ENCODE measurements around the gene ZNF784. TPM values are rescaled to one million over a fixed set of nuclear protein-coding genes. Genes with fewer than 3 reads are reported as not detected.

The ZNF784 gene
- total RNA-seq, 1 donor from 2014 or later, result 12.4 TPM

- H3K9me3 Mint-ChIP-seq, result no peaks in the 10 kb centered on the region
- DNase-seq (ENCODE audit: low read depth, low spot score), result no peak
- TF ChIP-seq CTCF (conservative IDR thresholded peaks at IDR 0.05), result no peak
- peaks cover 14% of the 10 kb centered on the region for H3K36me3 Mint-ChIP-seq (ENCODE audit: low read depth)
- H3K27ac Mint-ChIP-seq (ENCODE audit: unreplicated experiment), result no peak overlapping the region
- H3K27me3 Mint-ChIP-seq (ENCODE audit: low read depth), result no peaks in the 10 kb centered on the region
- H3K4me3 Mint-ChIP-seq, result peak overlapping the region; percentile 19
- H3K4me1 Mint-ChIP-seq, result peaks cover 23% of the 10 kb centered on the region
Measured at GRCh38 chr19:55660991-55661390, 36.6 kb upstream of the ZNF784 start.

GRCh38 chr19:55660404-55660803 is 36.0 kb upstream of the ZNF784 start:
- H3K27ac Mint-ChIP-seq (ENCODE audit: unreplicated experiment), result no peak overlapping the region
- DNase-seq (ENCODE audit: low read depth, low spot score), result no peak
- H3K27me3 Mint-ChIP-seq (ENCODE audit: low read depth), result no peaks in the 10 kb centered on the region
- no peak for TF ChIP-seq CTCF (conservative IDR thresholded peaks at IDR 0.05)
- H3K4me3 Mint-ChIP-seq, result peak overlapping the region; percentile 19
- peaks cover 14% of the 10 kb centered on the region for H3K36me3 Mint-ChIP-seq (ENCODE audit: low read depth)
- H3K9me3 Mint-ChIP-seq, result no peaks in the 10 kb centered on the region
- peaks cover 27% of the 10 kb centered on the region for H3K4me1 Mint-ChIP-seq

GRCh38 chr19:55659822-55660221 is 35.5 kb upstream of the ZNF784 start:
- Mint-ChIP-seq H3K27ac (ENCODE audit: unreplicated experiment) (no peak overlapping the region), H3K4me1 (peaks cover 27% of the 10 kb centered on the region), H3K4me3 (peak overlapping the region; percentile 72), H3K36me3 (ENCODE audit: low read depth) (peaks cover 14% of the 10 kb centered on the region), H3K27me3 (ENCODE audit: low read depth) (no peaks in the 10 kb centered on the region), H3K9me3 (no peaks in the 10 kb centered on the region)
- DNase-seq (ENCODE audit: low read depth, low spot score), result no peak
- TF ChIP-seq CTCF (conservative IDR thresholded peaks at IDR 0.05), result no peak

- no peak for DNase-seq (ENCODE audit: low read depth, low spot score)
- Mint-ChIP-seq H3K36me3 (ENCODE audit: low read depth) (peaks cover 14% of the 10 kb centered on the region), H3K4me3 (peak overlapping the region; percentile 92)
Measured at GRCh38 chr19:55658846-55659459, 34.6 kb upstream of the ZNF784 start.

GRCh38 chr19:55656988-55657747 is 32.8 kb upstream of the ZNF784 start:
- no peaks in the 10 kb centered on the region for H3K9me3 Mint-ChIP-seq
- DNase-seq (ENCODE audit: low read depth, low spot score), result no peak
- H3K36me3 Mint-ChIP-seq (ENCODE audit: low read depth), result peaks cover 6% of the 10 kb centered on the region
- no peak for TF ChIP-seq CTCF (conservative IDR thresholded peaks at IDR 0.05)
- no peak overlapping the region for H3K27ac Mint-ChIP-seq (ENCODE audit: unreplicated experiment)
- peak overlapping the region; percentile 92 for H3K4me3 Mint-ChIP-seq
- H3K27me3 Mint-ChIP-seq (ENCODE audit: low read depth), result peaks cover 9% of the 10 kb centered on the region
- H3K4me1 Mint-ChIP-seq, result peaks cover 27% of the 10 kb centered on the region

More at GRCh38 chr19:55658846-55659459, 34.6 kb upstream of the ZNF784 start:
- no peak for TF ChIP-seq CTCF (conservative IDR thresholded peaks at IDR 0.05)
- no peaks in the 10 kb centered on the region for H3K9me3 Mint-ChIP-seq
- H3K4me1 Mint-ChIP-seq, result peaks cover 27% of the 10 kb centered on the region
- no peak overlapping the region for H3K27ac Mint-ChIP-seq (ENCODE audit: unreplicated experiment)
- H3K27me3 Mint-ChIP-seq (ENCODE audit: low read depth), result peaks cover 6% of the 10 kb centered on the region
